T-cell (primary cell): ENCODE measurements around the gene EPO. TPM values are rescaled to one million over a fixed set of nuclear protein-coding genes. Genes with fewer than 3 reads are reported as not detected.

ENCODE experiments used
- total RNA-seq, 35 experiments: library from RNA in 6 of 35; stranded (reverse) in 6 of 35; fragments of 120-200 nt in 1 of 35; gene quantifications; one replicate each; pipeline versions ENCODE4 v1.2.1 to v1.2.4 and lab custom pipeline; 2013 to 2026

EPO gene
- total RNA-seq, 5 donors from 2014 or later (not counting 1 experiment from before 2014, with no cell fraction given), result not detected

Other genes starting within 250 kb of the EPO start
- 100 to 1,000 TPM in 4 of 5 donors, 10 to 100 TPM in 1; 85.2 to 160 (median 148) TPM for gene TSC22D4, start 241.3 kb upstream of the EPO start, total RNA-seq
- gene NYAP1, start 236.5 kb upstream of the EPO start, total RNA-seq, result 1 to 10 TPM in 2 of 5 donors, under 1 TPM in 3; 0.50 to 1.4 (median 0.99) TPM
- 10 to 100 TPM; 26.2 to 54.6 (median 40.2) TPM for gene AGFG2, start 181.3 kb upstream of the EPO start, total RNA-seq
- gene SAP25, start 146.6 kb upstream of the EPO start, total RNA-seq, result 100 to 1,000 TPM in 3 of 5 donors, 10 to 100 TPM in 2; 61.2 to 129 (median 107) TPM
- 100 to 1,000 TPM; 328 to 377 (median 362) TPM for gene LRCH4, start 134.3 kb upstream of the EPO start, total RNA-seq
- 1 to 10 TPM in 3 of 5 donors, under 1 TPM in 2; 0.70 to 1.7 (median 1.3) TPM for gene FBXO24, start 134.1 kb upstream of the EPO start, total RNA-seq
- 10 to 100 TPM in 3 of 5 donors, 1 to 10 TPM in 2; 5.4 to 14.0 (median 10.5) TPM for gene PCOLCE, start 118.1 kb upstream of the EPO start, total RNA-seq
- gene MOSPD3, start 107.9 kb upstream of the EPO start, total RNA-seq, result 10 to 100 TPM; 10.9 to 19.0 (median 16.3) TPM
- gene TFR2, start 78.9 kb upstream of the EPO start, total RNA-seq, result 1 to 10 TPM; 3.8 to 8.7 (median 6.7) TPM
- gene ACTL6B, start 64.0 kb upstream of the EPO start, total RNA-seq, result not detected
- 100 to 1,000 TPM; 101 to 175 (median 153) TPM for gene GNB2, start 46.7 kb upstream of the EPO start, total RNA-seq
- gene GIGYF1, start 26.2 kb upstream of the EPO start, total RNA-seq, result 100 to 1,000 TPM in 3 of 5 donors, 10 to 100 TPM in 2; 87.7 to 161 (median 124) TPM
- gene POP7, start 14.3 kb upstream of the EPO start, total RNA-seq, result 10 to 100 TPM in 3 of 5 donors, 1 to 10 TPM in 2; 8.3 to 18.1 (median 17.8) TPM
- gene ZAN, start 13.1 kb downstream of the EPO start, total RNA-seq, result not detected
- 10 to 100 TPM in 2 of 5 donors, 1 to 10 TPM in 3; 7.8 to 12.7 (median 9.5) TPM for gene EPHB4, start 107.1 kb downstream of the EPO start, total RNA-seq
- gene SLC12A9, start 132.2 kb downstream of the EPO start, total RNA-seq, result 10 to 100 TPM; 49.9 to 72.6 (median 70.2) TPM
- gene TRIP6, start 146.9 kb downstream of the EPO start, total RNA-seq, result 10 to 100 TPM in 2 of 5 donors, 1 to 10 TPM in 3; 5.6 to 14.6 (median 8.8) TPM
- 100 to 1,000 TPM; 224 to 308 (median 243) TPM for gene SRRT, start 154.6 kb downstream of the EPO start, total RNA-seq
- 1 to 10 TPM in 4 of 5 donors, under 1 TPM in 1; 0.50 to 9.0 (median 6.2) TPM for gene UFSP1, start 169.2 kb downstream of the EPO start, total RNA-seq
- under 1 TPM; 0.13 to 0.84 (median 0.44) TPM for gene ACHE, start 175.4 kb downstream of the EPO start, total RNA-seq
- under 1 TPM in 3 of 5 donors, not detected in 2; 0.10 to 0.25 (median 0.18) TPM for gene MUC3A, start 229.1 kb downstream of the EPO start, total RNA-seq
- under 1 TPM in 3 of 5 donors, not detected in 2; 0.09 to 0.51 (median 0.33) TPM for gene MUC12, start 249.1 kb downstream of the EPO start, total RNA-seq